Ecto neural progenitor cell (in vitro differentiated cells): ENCODE results near the gene NGF.

Experiments used
- DNase-seq: peaks from one replicate; pipeline ENCODE4 v3.0.0-alpha.2; 2018; ENCODE audit warnings: low spot score

The NGF gene

DNA sequence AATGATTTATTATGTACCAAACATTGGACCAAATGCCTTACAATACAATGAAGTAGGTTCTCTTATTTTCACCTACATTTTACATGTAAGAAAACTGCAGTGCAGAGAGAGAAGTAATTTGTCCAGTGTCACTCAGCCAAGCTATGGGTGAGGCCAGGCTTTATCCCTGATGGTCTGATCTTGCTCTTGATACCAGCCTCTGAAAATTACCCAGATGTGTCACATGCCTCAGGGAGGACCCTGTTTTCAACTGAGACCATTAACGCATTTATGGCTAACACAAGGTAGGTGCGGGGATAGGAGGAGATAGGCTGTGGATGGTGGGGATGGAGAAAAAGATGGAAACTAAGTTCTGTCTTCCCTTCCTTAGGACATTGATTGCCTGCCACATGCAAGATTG, 56.9 kb downstream of the NGF start:
- DNase-seq = no peak

DNA sequence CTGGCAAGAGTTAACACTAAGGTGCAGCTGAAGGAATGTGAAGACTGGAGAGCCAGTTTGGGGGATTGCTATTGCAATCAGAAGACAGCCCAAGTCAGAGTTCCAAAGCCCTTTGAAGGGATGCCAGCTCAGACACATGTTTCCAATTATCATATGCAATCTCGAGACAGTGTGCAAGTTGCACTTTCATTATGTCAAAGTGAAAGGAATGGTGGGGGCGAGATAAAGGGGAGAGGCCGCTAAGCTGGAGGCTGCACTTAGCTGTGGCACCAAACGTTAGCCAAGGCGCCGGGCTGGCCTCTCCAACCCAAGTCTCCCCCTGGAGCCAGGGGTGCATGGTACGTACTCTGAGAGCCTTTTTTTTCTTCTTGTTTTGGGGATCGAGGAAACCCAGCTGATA, 58.0 kb downstream of the NGF start:
- DNase-seq = no peak

DNA sequence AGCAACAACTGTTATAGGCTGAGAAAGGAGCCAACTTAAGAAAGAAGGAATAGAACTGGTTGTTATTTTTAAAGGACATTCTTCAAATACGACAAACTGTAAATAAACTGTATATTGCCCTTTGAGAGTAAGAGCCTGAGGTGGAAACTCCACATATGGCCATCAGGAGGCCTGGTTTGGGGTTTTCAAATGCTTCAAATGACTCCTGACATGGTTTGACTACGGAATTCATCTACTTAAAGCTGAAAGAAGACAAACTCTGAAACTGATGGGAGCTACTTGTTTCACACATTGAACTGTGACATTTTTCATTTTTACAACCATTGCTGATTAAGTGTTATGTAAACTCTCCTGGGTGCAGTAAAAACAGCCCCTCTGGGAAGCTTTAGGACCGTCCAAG, 59.8 kb downstream of the NGF start:
- no peak for DNase-seq

DNA sequence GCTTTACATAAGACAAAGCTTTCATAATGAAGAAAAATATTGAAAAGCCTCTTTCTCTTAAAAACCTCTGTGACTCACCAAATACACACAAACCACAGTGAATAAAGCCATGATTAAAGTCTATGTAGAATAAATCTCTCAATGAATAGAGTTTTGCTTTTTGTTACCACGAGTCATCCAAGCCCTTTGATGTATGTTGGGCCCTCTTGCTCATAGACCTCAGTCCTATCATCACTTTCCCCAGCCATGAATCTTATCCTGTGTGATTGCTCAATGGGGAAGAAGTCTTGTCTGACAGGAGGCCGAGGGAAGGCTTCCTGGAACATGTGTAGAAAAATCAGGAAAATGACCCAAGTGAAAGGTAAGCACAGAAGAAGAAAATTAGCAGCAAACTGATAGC, 60.8 kb downstream of the NGF start:
- no peak for DNase-seq

DNA sequence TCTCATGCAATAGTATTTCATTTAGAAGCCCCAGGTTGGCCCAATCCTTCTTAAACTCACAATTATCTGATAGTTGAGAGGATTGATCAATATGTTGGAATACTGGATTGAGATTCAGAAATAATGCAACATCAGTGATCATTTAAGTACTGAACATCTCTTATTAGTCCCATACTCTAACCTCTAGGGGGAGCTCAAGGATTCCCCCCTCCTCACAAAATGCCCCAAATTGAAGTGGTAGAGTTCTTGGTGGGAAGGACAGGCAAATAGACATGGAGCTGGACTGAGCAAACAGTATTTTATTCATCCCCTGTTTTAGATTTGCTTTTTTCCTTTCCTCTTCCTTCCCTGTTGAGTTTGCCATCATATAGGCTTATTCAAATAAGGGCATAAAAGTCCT, 62.8 kb downstream of the NGF start:
- DNase-seq = no peak

DNA sequence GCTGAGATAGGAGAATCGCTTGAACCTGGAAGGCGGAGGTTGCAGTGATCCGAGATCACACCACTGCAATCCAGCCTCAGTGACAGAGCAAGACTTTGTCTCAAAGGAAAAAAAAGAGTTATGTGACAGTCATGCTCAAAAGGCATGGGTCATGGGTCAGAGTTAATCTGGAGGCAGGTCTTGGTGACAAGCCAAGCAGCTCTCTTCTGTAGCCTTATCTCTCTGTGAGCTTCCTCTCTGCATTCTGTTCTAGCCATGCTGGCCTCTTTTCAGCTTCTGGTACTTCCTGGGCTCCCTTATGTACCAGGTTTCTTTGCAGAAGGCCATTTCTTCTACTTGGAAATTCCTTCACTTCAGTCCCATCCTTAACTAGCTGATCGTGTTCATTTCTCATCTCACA, 63.6 kb downstream of the NGF start:
- no peak for DNase-seq

DNA sequence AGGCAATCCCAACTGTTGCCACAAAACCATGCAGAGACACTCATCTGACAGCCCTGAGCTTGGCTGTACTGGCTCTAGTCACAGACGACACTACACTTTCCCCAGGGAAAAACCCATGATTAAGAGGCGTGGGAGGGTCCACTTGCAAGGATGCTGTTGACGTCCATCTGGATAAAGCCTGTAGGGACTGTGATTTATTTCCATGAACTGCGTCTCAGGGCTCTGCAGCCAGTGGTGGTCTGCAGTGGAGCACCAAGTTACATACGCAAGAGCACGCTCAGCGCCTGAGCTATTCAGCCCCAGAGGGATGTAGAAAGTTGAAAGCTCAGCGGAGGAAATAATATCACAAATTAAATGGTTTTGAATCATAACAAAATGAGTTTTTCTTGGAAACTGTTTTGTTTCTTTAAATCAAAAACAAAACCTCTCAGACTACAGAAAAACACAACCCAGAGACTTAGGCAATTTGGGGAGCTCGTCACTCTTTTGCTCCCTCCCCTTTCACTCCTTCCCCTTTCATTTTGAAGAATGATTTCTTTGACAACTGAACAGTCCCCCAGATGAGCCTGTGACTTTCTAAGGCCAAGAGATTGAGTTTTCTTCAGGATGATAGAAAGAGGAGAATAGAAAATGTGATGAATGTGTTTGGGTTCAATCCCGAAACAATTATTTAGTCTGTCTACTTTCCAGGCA, 71.2 kb downstream of the NGF start:
- DNase-seq = no peak

DNA sequence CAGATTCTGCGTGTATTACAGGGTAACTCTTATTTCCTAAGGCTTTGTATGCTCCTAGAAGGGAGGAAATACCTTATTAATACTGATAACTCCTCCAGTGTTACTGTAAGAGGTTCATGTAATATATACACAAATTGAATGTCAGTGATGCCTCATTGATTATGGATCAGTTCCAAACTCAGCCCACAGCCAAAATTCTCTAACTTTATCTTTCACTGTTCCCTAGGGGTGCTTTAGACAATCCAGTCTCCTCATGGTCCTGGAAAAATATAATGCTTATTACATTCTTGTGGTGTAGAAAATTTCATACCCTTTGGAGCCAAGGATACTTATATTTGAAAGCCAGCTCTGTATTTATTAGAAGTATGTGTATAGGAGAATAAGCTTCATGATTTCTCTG, 73.0 kb downstream of the NGF start:
- no peak for DNase-seq

DNA sequence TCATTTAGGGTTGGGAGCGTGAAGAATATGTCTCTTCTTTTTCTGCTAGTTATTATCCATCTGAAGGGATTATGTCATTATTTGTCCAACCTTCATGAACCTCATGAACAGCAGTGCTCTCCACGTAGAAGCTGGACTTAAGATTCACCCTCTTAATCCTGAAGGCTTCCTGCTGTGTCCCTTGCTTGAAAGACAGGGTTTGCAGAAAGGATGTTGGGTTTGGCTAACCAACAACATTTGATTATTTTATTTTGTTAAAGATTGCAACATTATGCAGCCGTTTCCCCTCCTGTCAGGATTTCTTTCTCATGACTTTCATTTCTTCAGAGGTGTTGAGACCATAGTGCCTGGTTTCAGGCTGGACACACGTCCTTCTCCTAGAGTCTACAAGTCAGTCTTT, 75.2 kb downstream of the NGF start:
- DNase-seq = no peak

DNA sequence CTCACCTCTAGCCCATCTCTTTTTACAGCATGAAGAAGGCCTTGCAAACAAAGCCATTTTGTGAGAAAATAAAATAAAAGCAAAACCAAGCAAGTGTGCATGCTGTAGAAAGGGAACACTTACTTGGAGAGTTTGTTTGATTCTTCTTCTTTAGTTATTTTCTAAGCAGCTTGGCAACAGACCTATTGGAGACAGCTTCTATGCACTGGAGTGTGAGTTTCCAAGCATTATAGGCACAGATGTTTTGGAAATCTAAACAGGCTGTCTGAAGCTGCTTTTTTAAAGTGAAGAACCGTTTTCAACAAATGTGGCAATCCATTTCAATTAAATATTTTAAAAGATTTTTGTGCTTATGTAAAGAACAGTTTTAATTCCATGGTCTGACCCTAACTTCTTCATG, 76.6 kb downstream of the NGF start:
- no peak for DNase-seq

DNA sequence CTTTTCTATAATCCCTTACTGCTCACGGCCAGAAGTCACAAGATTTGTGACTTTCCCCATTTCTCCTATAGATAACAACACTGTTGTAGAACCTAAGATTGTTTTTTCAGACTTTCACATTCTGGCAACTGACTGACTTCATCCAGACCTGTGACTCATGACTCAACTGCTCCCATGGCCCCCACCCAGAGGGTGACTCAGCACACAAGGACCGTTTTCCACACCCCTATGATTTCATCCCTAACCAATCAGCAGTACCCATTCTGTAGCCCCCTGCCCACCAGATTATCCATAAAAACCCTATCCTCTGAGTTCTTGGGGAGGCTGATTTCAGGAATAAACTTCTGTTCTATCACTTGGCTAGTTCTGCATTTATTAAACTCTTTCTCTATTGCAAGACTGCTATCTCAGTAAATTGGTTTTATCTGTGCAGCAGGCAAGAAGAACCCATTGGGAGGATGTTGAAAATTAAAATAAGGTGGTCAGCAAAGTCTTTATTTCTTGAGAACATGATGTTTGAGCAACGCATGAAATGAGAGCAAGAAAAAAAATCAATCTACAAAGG, 79.7 kb downstream of the NGF start:
- no peak for DNase-seq

DNA sequence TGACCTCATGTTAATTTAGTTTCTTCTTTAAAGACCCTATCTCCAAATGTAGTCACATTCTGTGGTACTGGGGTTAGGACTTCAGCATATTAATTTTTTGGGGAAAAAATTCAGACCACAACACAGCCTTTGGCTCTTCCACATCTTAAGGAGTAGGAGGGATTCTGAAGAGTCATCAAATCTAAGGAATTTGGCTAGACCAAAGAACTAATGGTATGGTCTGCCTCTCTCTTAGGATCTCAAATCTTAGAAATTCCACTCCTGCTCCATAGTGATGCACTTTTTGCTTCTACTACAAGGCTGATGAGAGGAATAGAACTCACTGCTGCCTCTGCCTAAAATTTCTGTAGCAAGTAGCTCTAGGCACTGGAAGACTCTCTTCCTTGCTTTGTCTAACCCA, 80.5 kb downstream of the NGF start:
- DNase-seq = no peak

DNA sequence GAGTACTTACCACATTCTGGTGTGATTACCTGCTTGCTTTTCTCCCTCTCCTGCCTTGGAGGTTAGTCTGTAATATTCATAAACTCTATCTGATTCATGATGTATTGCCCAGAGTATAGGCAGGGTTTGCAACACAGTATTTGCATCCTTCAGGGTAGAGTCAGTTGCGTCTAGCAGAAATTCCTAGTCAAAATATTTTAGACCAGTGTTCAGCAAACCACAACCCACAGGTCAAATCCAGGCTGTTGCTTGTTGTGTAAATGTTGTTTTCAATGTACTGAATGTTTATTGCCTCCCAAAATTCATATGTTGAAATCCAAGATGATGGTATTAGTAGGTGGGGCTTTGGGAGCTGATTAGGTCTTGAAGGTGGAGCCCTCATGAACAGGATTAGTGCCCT, 82.9 kb downstream of the NGF start:
- no peak for DNase-seq

DNA sequence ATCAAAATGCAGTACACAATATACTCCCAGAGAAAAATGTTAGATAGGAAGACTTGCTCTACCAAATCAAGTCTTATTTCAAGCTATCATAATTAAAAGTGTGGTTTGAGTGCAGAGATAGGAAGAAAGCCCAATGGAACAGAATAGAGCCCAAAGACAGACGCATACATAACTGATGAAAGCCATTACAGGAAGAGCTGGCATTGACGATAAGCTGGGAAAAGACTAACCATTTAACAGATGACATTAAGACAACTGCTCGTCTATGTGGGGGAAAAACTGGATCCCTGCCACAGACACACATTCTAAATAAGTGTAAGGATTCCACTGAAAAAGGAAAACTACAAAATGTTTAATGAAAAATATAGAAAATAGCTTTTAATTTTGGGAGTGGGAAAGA, 85.5 kb downstream of the NGF start:
- no peak for DNase-seq

DNA sequence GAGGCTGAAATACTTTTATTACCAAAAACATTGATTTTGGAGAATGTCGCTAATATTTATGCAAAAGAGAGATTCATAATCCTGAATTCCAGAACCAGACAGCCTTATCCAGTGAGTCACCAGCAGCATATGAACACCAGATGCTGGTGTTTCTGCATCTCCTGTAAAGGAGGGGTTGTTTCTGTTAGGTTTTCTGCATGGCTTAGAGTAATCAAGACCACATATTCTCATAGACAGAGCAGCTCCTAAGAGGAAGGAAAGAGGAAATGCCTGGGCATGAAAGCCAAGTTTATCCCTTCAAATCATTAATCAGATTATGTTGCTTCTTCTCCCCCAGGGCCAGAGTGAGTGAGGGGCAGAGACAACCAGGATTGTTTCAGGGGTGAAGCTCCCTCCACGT, 86.2 kb downstream of the NGF start:
- no peak for DNase-seq

DNA sequence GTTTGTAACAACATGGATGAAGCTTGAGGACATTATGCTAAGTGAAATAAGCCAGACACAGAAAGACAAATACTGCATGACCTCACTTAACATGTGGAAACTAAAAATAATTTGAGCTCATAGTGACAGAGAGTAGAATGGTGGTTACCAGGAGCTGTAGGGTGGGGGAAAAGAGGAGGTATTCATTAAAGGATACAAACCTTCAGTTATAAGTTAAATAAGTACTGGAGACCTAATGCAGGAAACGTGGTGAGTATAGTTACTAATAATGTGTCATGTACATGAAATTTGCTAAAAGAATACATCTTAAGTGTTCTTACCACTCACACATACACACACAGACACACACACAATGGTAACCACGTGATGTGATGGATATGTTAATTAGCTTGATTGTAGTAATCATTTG, 86.7 kb downstream of the NGF start:
- no peak for DNase-seq

DNA sequence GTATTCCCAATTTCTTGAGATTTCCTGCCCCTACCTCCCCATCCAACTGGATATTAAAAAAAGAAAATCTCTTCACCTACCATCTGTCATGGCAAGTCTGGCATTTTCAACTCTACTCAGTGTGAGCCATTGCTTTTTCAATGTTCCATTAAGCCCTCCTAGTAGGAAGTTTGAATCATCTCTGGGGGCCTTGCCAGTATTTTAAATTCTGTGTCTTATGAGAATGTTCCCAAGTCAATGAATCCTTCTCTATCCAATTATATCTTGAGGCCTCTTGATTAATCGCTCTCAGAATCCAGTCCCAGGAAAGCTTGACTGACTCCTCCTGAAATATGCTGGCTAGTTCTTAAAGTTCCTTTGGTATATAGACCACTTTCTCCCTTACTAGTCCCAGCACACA, 91.5 kb downstream of the NGF start:
- no peak for DNase-seq

DNA sequence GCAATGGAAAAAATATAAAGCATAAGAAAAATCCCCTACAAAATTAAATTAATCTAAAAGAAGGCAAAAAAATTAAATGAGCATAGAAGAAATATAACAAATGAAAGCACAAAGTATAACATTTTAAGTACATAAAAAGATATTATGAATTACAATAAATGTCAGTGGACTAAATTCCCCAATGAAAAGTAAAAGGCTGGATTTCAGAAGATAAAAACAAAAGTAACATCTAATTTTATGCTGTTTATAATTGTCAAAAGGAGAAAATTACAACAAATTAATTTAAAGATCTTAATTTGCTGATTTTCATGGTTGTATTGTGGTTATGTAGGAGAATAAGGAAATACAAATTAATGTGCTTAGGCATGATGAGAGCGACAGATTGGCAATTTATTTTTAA, 92.8 kb downstream of the NGF start:
- DNase-seq = no peak

DNA sequence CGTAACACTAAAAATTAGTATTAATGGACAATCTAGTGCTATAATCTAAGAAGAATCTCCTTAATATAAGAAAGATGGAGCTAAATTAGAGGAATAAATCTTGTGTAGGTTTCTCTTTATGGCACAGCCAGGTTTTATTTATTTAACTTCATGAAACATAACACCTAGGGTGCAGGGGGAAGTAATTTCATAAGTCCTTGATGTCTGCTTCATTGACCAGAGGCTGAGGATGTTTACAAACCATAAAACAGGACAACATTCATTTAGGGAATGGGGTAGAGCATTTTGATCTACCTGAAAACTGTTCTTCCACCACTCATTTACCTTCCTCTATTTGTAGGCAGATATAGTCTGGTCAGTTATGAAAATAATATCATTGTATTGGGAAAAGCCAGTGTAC, 95.5 kb downstream of the NGF start:
- DNase-seq = no peak

DNA sequence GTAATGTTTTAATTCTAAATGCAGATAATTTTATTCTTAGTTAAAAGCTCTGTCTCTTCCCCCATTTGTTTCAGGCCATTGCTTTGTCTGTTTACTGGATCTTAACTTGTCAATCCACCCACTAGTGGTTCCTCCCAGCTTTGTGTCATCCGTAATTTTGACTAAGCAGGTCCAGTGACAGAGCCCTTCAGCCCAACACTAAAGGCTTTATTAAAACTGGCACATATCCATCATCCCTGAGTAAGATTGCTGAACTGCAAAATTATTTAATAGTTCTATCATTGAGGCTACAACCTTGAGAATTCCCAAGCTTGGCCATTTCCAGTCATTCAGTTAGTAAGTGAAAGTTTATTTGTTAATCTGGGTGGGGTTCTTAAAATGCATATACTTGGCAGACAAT, 96.7 kb downstream of the NGF start:
- no peak for DNase-seq

DNA sequence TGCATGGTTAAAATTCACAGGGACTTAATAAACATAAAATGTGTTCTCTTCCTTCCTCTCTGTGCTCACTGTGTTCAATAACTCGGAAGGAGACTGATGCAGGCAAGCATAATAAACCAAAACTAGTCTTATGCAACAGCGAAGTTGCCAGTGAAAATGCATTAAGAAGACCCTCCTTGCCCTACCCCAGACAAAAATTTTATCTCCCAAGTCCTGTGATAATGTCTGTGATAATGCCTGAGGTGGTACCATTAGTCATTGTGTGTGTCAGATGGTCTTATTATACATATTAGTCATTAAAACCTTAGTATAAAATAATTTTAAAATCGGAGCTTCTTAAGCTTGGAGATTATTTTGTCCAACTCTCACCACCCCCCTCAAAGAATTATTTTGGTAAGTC, 97.8 kb downstream of the NGF start:
- DNase-seq = no peak

DNA sequence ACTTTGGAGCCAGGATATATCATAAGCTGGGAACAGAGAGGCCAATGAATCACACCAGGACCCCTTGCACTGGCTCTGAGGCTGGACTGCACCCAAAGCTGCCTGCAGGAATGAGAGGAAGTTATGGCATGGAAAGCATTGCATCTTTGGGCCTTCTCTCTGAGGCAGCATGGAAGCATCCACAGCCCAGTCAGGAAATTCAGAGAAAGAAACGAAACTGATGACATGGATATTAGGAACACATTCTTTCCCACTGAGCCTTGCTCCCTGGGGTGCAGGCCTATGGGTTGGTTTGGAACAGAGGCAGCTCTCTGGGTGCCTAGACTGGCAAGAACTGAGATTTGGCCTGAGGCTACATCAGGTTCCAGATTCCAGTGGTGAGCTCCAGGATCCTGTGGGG, 98.6 kb downstream of the NGF start:
- no peak for DNase-seq

DNA sequence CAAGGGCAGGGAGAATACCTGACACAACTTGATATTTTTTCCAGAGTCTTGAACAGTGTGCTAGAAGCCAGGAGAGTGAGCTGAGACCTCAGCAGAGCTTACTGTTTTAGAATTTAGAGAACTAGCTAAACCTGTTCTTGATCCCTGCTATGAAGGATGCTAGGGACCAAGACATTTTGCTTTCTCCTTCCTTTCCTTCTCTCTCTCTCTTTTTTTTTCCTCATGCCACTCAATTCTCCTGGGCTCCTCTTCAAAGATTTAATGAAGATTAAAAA, 99.0 kb downstream of the NGF start:
- no peak for DNase-seq

DNA sequence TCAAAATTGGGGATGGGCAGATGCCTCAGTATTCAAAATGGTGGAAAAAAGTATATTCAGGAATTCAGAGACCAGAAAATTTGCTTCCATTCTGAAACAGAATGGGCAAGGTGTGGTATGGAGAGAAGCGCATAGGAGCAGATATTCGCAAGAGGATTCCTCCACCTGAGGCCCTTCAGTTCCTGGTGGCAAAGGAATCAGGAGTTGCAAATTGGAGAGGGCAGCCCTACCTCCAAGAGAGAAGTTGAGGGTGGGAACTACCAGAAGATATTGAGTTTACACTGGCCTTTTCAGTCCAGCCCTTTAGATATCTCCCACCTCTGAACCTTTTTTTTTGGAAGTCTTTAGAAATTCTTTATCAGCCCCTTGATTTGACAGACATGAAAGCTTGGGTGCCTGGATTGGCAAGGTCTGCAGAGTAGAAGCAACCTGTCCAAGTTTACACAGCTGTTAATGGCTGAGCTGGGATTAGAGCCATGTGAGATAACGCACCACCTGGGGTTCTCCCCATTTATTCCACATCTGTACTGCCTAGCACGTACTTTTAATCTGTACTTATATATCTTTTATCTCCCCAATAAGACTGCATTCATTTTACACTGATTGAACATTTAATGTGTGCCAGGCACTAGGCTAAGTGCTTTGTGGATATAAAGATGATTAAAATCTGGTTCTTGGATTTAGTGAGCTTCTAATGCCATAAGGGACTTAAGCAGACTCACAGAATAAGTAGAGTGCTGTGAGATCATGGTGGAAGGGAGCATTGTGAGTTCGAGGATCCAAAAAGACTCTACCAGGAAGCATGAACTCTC, 99.5 kb downstream of the NGF start:
- no peak for DNase-seq
